OCI-LY3 (cell line): ENCODE data around the gene ETV3L.

Source experiments
- H2AFZ ChIP-seq: fragments of 200-600, 300-600 bp; shearing (Covaris generic); 2 replicates; pipeline ENCODE4 v1.6.0; 2014; ENCODE audit warnings: antibody characterized with exemption, low read depth, low read length
- H3K27ac ChIP-seq: fragments of 200-600, 300-600 bp; sonication (generic); 2 replicates; pipeline ENCODE4 v1.5.1; 2014; ENCODE audit warnings: mild to moderate bottlenecking, low read length, moderate library complexity, mixed read lengths
- H3K27me3 ChIP-seq: fragments of 200-600, 300-600 bp; sonication (generic); 2 replicates; pipeline ENCODE4 v1.6.1; 2014; ENCODE audit warnings: low read depth, low read length, mixed read lengths
- H3K36me3 ChIP-seq: fragments of 200-600, 300-600 bp; sonication (generic); replicated peaks from 2 replicates; pipeline ENCODE3; 2014; ENCODE audit warnings: low read depth, low read length, mixed read lengths
- H3K4me1 ChIP-seq: fragments of 300-600, 200-600 bp; sonication (generic); 2 replicates; pipeline ENCODE4 v1.6.1; 2014; ENCODE audit warnings: low read length, mixed read lengths
- H3K4me2 ChIP-seq: fragments of 200-600, 300-600 bp; sonication (generic); 2 replicates; pipeline ENCODE4 v1.6.1; 2014; ENCODE audit warnings: low read length, mixed read lengths
- H3K4me3 ChIP-seq: fragments of 300-600, 200-600 bp; sonication (generic); 2 replicates; pipeline ENCODE4 v1.5.1; 2014; ENCODE audit warnings: antibody characterized with exemption, mild to moderate bottlenecking, low read length, moderate library complexity
- H3K79me2 ChIP-seq: fragments of 300-600, 200-600 bp; shearing (Covaris generic); 2 replicates; pipeline ENCODE4 v1.6.1; 2014; ENCODE audit warnings: mild to moderate bottlenecking, low read length, mixed read lengths
- H3K9ac ChIP-seq: fragments of 300-600, 200-600 bp; shearing (Covaris generic); 2 replicates; pipeline ENCODE4 v1.6.0; 2014; ENCODE audit warnings: mild to moderate bottlenecking, low read length, moderate library complexity
- H3K9me3 ChIP-seq: fragments of 200-600, 300-600 bp; shearing (Covaris generic); 2 replicates; pipeline ENCODE4 v1.6.1; 2014; ENCODE audit warnings: low read length, mixed read lengths; ENCODE audit not compliant: insufficient read depth
- H4K20me1 ChIP-seq: fragments of 200-600, 300-600 bp; sonication (generic); 2 replicates; pipeline ENCODE4 v1.6.1; 2016; ENCODE audit warnings: low read length, mixed read lengths; ENCODE audit not compliant: insufficient read depth
- CTCF ChIP-seq: fragments of 200-600, 300-600 bp; sonication (generic); IDR thresholded peaks from 2 replicates; pipeline ENCODE4 v1.5.1; 2014; ENCODE audit warnings: antibody characterized with exemption, low read length, low read depth
- EZH2phosphoT487 ChIP-seq: fragments of 200-600 bp; shearing (Covaris generic); IDR thresholded peaks from 2 replicates; pipeline ENCODE4 v1.6.1; 2018; ENCODE audit warnings: antibody characterized with exemption, mixed run types, low read depth

ETV3L gene

DNA sequence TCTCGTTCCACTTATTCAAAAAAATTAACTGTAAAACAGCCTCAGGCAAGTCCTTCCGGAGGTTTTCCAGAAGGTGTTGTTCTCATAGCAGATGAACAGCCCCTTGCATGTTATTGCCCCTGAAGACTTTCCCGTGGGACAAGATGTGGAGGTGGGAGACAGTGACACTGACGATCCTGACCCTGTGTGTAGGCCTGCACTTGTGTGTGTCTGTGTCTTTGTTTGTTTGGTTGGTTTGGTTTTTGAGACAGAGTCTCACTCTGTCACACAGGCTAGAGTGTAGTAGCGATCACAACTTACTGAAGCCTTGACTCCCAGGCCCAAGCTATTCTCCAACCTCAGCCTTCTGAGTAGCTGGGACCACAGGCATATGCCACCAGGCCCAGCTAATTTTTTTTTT is 12.6 kb downstream of the ETV3L start:
- no peaks in the 10 kb centered on the region for H4K20me1 ChIP-seq
- H2AFZ ChIP-seq = no peak overlapping the region
- H3K4me3 ChIP-seq = no peak overlapping the region
- H3K4me2 ChIP-seq = no peak overlapping the region
- H3K9ac ChIP-seq = no peak overlapping the region
- H3K27ac ChIP-seq = no peak overlapping the region
- no peaks in the 10 kb centered on the region for H3K36me3 ChIP-seq
- no peaks in the 10 kb centered on the region for H3K79me2 ChIP-seq
- peaks cover 9% of the 10 kb centered on the region; the same call in 1 of the 2 replicates for H3K27me3 ChIP-seq
- H3K4me1 ChIP-seq = peaks cover 19% of the 10 kb centered on the region
- no peaks in the 10 kb centered on the region for H3K9me3 ChIP-seq
- no peak for TF ChIP-seq CTCF
- TF ChIP-seq EZH2phosphoT487 = no peak

DNA sequence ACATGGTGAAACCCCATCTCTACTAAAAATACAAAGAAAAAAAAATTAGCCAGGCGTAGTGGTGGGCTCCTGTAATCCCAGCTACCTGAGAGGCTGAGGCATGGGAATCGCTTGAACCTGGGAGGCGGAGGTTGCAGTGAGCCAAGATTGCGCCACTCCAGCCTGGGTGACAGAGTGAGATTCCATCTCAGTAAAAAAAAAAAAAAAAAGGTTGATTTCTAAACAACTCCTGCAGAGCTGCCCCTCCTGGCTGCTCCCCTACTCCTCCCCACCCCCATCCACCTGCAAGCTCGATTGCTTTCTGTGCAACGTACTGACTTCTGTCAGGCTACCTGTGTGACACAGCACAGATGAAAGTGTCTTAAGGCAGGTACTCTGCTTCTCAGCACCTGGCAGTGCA is 13.3 kb downstream of the ETV3L start:
- no peak overlapping the region for H3K4me3 ChIP-seq
- H3K27ac ChIP-seq = no peak overlapping the region
- no peaks in the 10 kb centered on the region for H4K20me1 ChIP-seq
- H3K9ac ChIP-seq = no peak overlapping the region
- H3K36me3 ChIP-seq = no peaks in the 10 kb centered on the region
- H3K79me2 ChIP-seq = no peaks in the 10 kb centered on the region
- no peak overlapping the region for H3K4me2 ChIP-seq
- TF ChIP-seq CTCF = no peak
- TF ChIP-seq EZH2phosphoT487 = no peak
- peaks cover 11% of the 10 kb centered on the region for H3K4me1 ChIP-seq
- H3K9me3 ChIP-seq = no peaks in the 10 kb centered on the region
- no peak overlapping the region for H2AFZ ChIP-seq
- H3K27me3 ChIP-seq = peaks cover 9% of the 10 kb centered on the region; the same call in 1 of the 2 replicates

DNA sequence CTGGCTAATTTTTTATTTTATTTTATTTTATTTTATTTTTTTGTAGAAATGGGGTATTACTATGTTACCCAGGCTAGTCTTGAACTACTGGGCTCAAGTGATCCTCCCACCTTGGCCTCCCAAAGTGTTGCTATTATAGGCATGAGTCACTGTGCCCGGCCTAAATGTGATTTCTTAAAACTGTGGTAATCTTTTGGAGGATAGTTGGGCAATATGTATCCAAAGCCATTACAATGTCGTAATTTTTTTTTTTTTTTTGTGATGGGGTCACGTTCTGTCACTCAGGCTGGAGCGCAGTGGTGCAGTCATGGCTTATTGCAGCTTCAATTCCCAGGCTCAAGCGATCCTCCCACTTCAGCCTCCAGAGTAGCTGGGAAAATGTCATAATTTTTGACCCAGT is 14.2 kb downstream of the ETV3L start:
- Histone ChIP-seq H3K27me3 (peaks cover 9% of the 10 kb centered on the region; the same call in 1 of the 2 replicates), H3K36me3 (no peaks in the 10 kb centered on the region)

GRCh38 chr1:157084720-157085119 is 14.9 kb downstream of the ETV3L start:
- Histone ChIP-seq H3K4me1 (no peaks in the 10 kb centered on the region), H4K20me1 (no peaks in the 10 kb centered on the region), H3K9ac (no peak overlapping the region), H3K36me3 (no peaks in the 10 kb centered on the region), H3K4me2 (no peak overlapping the region), H3K27me3 (peaks cover 9% of the 10 kb centered on the region; the same call in 1 of the 2 replicates), H3K9me3 (no peaks in the 10 kb centered on the region), H3K27ac (no peak overlapping the region), H2AFZ (no peak overlapping the region), H3K4me3 (no peak overlapping the region), H3K79me2 (no peaks in the 10 kb centered on the region)
- TF ChIP-seq CTCF (no peak), EZH2phosphoT487 (no peak)

More for the DNA sequence above, 14.2 kb downstream of the ETV3L start:
- H3K4me1 ChIP-seq = peaks cover 3% of the 10 kb centered on the region
- H3K27ac ChIP-seq = no peak overlapping the region
- no peak overlapping the region for H3K9ac ChIP-seq
- no peaks in the 10 kb centered on the region for H3K9me3 ChIP-seq
- no peak for TF ChIP-seq EZH2phosphoT487
- TF ChIP-seq CTCF = no peak
- no peaks in the 10 kb centered on the region for H4K20me1 ChIP-seq
- H2AFZ ChIP-seq = no peak overlapping the region
- no peak overlapping the region for H3K4me3 ChIP-seq
- H3K79me2 ChIP-seq = no peaks in the 10 kb centered on the region
- no peak overlapping the region for H3K4me2 ChIP-seq
